Astrocyte of the cerebellum (primary cell): ENCODE measurements around the gene RNF181.

Experiments
- DNase-seq: peaks from one replicate; pipeline ENCODE4 v3.0.0-alpha.2; 2011; ENCODE audit warnings: low read depth
- H3K4me3 ChIP-seq: 2 replicates; pipeline ENCODE4 v1.5.1; 2011; ENCODE audit warnings: mild to moderate bottlenecking, low read depth, low read length, moderate library complexity
- CTCF ChIP-seq: IDR thresholded peaks from 2 replicates; pipeline ENCODE4 v1.5.1; 2012; ENCODE audit warnings: low read length, low read depth, moderate library complexity, mild to moderate bottlenecking; ENCODE audit errors: missing control alignments
- in situ Hi-C: cut with HindIII; loops from 2 replicates; pipeline ENCODE4 v1.10.0; 2017; ENCODE audit warnings: low sequenced_read_pairs

Gene RNF181

GRCh38 chr2:85596026-85596333, 435 bp downstream of the RNF181 start:
- no peak for TF ChIP-seq CTCF
- H3K4me3 ChIP-seq, result peak overlapping the region; percentile 86
- no peak for DNase-seq
- in situ Hi-C loops, result no loop called here

- TF ChIP-seq CTCF, result no peak
- peak overlapping the region; percentile 86 for H3K4me3 ChIP-seq
Measured at GRCh38 chr2:85596486-85597143, 1.1 kb downstream of the RNF181 start.

GRCh38 chr2:85597241-85597640, 1.7 kb downstream of the RNF181 start:
- DNase-seq, result no peak
- no peak overlapping the region for H3K4me3 ChIP-seq
- TF ChIP-seq CTCF, result no peak
- in situ Hi-C loops, result no loop called here

More at GRCh38 chr2:85596486-85597143, 1.1 kb downstream of the RNF181 start:
- in situ Hi-C loops, result no loop called here
- no peak for DNase-seq

GRCh38 chr2:85598594-85599340, 3.2 kb downstream of the RNF181 start:
- DNase-seq, result no peak
- TF ChIP-seq CTCF, result no peak
- no peak overlapping the region for H3K4me3 ChIP-seq
- in situ Hi-C loops, result no loop called here

- in situ Hi-C loops, result loop anchor here (5.0 kb wide), 1 partner anchor 108 kb away; no protein-coding TSS in a partner anchor
- no peak for DNase-seq
- TF ChIP-seq CTCF, result no peak
- no peak overlapping the region for H3K4me3 ChIP-seq
Measured at GRCh38 chr2:85599468-85600234, 4.1 kb downstream of the RNF181 start.

GRCh38 chr2:85600235-85600575, 4.7 kb downstream of the RNF181 start:
- no peak for TF ChIP-seq CTCF
- no peak for DNase-seq
- in situ Hi-C loops, result loop anchor here (5.0 kb wide), 1 partner anchor 107 kb away; no protein-coding TSS in a partner anchor
- H3K4me3 ChIP-seq, result no peak overlapping the region
